NCI-H460 (cell line): ENCODE measurements around the gene NAV3. TPM values are rescaled to one million over a fixed set of nuclear protein-coding genes. Genes with fewer than 3 reads are reported as not detected.
"Not testable (repeated sequence)": the region's sequence is repeated elsewhere in the genome, so short reads cannot be mapped to it uniquely, and the experiment has no call there.

Source experiments
- DNase-seq: peaks from one replicate; pipeline ENCODE4 v3.0.0-alpha.2; 2016; ENCODE audit warnings: low read depth; ENCODE audit errors: extremely low read depth
- total RNA-seq: library from RNA; depleted of rRNA; stranded (reverse); fragments of >200 nt; shearing (Covaris generic); gene quantifications from 2 replicates; pipeline ENCODE4 v1.2.3, GENCODE V29; 2014

NAV3 gene
- total RNA-seq, 1 experiment from 2014 or later, result 9.4 TPM

- DNase-seq, result peak; percentile 19
Observed at GRCh38 chr12:78229591-78230101, 399.0 kb downstream of the NAV3 start.

GRCh38 chr12:78232756-78233155 lies 402.1 kb downstream of the NAV3 start:
- DNase-seq, result no peak

- no peak for DNase-seq
Observed at GRCh38 chr12:78236264-78236663, 405.6 kb downstream of the NAV3 start.

- no peak for DNase-seq
Observed at GRCh38 chr12:78239544-78239943, 408.9 kb downstream of the NAV3 start.

GRCh38 chr12:78240827-78241226 lies 410.1 kb downstream of the NAV3 start:
- DNase-seq, result no peak

GRCh38 chr12:78241446-78241845 lies 410.8 kb downstream of the NAV3 start:
- no peak for DNase-seq

- DNase-seq, result no peak
Observed at GRCh38 chr12:78244916-78245507, 414.3 kb downstream of the NAV3 start.

- DNase-seq, result no peak
Observed at GRCh38 chr12:78248321-78248720, 417.6 kb downstream of the NAV3 start.

GRCh38 chr12:78249578-78249977 lies 418.9 kb downstream of the NAV3 start:
- DNase-seq, result no peak

GRCh38 chr12:78257662-78258061 lies 427.0 kb downstream of the NAV3 start:
- not testable (repeated sequence) for DNase-seq

DNA sequence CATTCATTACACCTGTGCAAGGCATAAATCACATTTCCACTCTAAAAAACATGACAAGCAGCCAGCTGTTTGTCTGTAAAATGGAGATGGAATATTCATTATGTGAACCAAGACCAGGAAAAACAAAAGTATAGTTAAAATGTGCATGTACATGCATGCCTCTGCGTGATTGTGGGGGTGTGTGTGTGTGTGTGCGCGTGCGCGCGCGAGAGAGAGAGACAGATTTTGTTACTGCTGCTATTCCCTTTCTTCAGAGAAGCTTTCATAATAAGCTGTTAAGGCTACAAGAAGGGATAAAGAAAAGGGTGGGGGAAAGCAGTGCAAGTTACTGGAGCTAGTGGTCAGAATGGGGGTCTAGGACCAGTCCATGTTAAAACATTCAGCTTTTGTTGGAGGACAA lies 430.3 kb downstream of the NAV3 start:
- DNase-seq, result no peak

GRCh38 chr12:78261901-78262300 lies 431.2 kb downstream of the NAV3 start:
- no peak for DNase-seq
